ENCODE results near the gene CYP2W1. TPM values are rescaled to one million over a fixed set of nuclear protein-coding genes. Genes with fewer than 3 reads are reported as not detected.
A peak's percentile ranks its signal among the peaks of the same experiment; 100 is the strongest.

The CYP2W1 gene
- total and polyA plus RNA-seq, 10 of the 15 experiments (the other 5 are each of a cell fraction or from before 2014, with no cell fraction given), result not detected

DNA sequence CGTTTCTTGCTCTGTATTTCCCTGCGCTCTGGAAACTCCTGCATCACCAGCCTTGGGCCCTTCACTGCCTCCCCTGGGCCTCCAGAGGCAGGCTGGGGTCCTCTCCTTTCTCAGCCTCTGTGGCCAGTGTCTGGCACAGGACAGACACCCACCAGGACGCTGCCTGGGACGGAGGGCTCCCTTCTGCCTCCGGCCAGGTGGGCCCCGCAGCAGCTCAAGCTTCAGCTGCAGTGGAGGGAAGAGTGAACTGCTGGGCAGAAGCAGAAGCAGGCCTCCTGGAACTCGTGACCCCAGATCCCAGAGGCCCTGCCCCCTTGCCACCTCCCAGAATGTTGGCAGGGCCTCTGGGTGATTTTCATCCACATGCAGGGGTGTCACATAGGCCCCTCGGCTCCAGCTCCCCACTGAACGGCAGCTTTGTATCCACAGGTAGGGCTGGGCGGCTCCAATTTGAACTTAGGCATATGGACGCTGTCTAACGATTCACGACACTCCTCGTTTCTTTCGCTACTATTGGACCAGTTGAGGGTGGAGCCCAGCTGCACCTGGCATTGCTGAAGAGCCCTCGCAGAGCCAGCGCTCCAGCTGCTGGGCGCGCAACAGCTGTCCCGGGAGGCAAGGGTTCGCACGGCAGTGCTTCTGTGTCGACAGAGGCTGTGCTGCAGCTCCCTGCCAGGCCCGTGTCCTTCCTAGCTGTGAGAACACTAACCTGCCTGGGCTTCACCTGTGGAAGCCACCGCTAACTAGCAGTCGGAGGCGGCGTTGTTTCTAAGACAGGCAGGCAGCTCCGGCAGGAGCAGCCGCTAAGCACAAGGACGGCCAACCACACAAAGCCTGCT, 43.0 kb downstream of the CYP2W1 start (continued):
- TF ChIP-seq POLR2AphosphoS5 (IDR thresholded peaks at IDR 0.05; ENCODE audit: low read length), result peak; percentile 38; the same call in 1 of the 2 replicates
- TF ChIP-seq SMAD5 (IDR thresholded peaks at IDR 0.05; ENCODE audit: low read depth), result no peak
- TF ChIP-seq, protein P1, sequence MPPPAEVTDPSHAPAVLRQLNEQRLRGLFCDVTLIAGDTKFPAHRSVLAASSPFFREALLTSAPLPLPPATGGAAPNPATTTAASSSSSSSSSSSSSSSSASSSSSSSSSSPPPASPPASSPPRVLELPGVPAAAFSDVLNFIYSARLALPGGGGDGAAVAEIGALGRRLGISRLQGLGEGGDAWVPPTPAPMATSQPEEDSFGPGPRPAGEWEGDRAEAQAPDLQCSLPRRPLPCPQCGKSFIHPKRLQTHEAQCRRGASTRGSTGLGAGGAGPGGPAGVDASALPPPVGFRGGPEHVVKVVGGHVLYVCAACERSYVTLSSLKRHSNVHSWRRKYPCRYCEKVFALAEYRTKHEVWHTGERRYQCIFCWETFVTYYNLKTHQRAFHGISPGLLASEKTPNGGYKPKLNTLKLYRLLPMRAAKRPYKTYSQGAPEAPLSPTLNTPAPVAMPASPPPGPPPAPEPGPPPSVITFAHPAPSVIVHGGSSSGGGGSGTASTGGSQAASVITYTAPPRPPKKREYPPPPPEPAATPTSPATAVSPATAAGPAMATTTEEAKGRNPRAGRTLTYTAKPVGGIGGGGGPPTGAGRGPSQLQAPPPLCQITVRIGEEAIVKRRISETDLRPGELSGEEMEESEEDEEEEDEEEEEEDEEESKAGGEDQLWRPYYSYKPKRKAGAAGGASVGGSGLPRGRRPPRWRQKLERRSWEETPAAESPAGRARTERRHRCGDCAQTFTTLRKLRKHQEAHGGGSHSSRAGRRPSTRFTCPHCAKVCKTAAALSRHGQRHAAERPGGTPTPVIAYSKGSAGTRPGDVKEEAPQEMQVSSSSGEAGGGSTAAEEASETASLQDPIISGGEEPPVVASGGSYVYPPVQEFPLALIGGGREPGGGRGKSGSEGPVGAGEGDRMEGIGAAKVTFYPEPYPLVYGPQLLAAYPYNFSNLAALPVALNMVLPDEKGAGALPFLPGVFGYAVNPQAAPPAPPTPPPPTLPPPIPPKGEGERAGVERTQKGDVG (CRISPR knock-in tag; IDR thresholded peaks at IDR 0.05), result no peak
- TF ChIP-seq RCOR1 (conservative IDR thresholded peaks at IDR 0.05; ENCODE audit: low read depth, low read length), result no peak
- TF ChIP-seq CBX5 (IDR thresholded peaks at IDR 0.05; ENCODE audit: low read depth), result no peak
- TF ChIP-seq, protein P2, sequence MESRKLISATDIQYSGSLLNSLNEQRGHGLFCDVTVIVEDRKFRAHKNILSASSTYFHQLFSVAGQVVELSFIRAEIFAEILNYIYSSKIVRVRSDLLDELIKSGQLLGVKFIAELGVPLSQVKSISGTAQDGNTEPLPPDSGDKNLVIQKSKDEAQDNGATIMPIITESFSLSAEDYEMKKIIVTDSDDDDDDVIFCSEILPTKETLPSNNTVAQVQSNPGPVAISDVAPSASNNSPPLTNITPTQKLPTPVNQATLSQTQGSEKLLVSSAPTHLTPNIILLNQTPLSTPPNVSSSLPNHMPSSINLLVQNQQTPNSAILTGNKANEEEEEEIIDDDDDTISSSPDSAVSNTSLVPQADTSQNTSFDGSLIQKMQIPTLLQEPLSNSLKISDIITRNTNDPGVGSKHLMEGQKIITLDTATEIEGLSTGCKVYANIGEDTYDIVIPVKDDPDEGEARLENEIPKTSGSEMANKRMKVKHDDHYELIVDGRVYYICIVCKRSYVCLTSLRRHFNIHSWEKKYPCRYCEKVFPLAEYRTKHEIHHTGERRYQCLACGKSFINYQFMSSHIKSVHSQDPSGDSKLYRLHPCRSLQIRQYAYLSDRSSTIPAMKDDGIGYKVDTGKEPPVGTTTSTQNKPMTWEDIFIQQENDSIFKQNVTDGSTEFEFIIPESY (IDR thresholded peaks at IDR 0.05), result peak; percentile 75
- TF ChIP-seq, protein P3, sequence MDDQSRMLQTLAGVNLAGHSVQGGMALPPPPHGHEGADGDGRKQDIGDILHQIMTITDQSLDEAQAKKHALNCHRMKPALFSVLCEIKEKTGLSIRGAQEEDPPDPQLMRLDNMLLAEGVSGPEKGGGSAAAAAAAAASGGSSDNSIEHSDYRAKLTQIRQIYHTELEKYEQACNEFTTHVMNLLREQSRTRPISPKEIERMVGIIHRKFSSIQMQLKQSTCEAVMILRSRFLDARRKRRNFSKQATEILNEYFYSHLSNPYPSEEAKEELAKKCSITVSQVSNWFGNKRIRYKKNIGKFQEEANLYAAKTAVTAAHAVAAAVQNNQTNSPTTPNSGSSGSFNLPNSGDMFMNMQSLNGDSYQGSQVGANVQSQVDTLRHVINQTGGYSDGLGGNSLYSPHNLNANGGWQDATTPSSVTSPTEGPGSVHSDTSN (IDR thresholded peaks at IDR 0.05; ENCODE audit: insufficient replicate concordance, low read depth, low read length), result no peak
- TF ChIP-seq ZNF207 (IDR thresholded peaks at IDR 0.05; ENCODE audit: borderline replicate concordance), result no peak
- TF ChIP-seq NR2F1 (conservative IDR thresholded peaks at IDR 0.05), result no peak
- no peak for TF ChIP-seq EP300 (IDR thresholded peaks at IDR 0.05; ENCODE audit: borderline replicate concordance in 1 of 2, control insufficient read depth in 1 of 2, low read depth in 2 of 2, low read length in 2 of 2)
- TF ChIP-seq DPF2 (IDR thresholded peaks at IDR 0.05), result no peak
- TF ChIP-seq POLR2AphosphoS2 (IDR thresholded peaks at IDR 0.05; ENCODE audit: low read depth, low read length), result no peak
- no peak for TF ChIP-seq ZNF622 (IDR thresholded peaks at IDR 0.05)
- TF ChIP-seq SMARCA5 (IDR thresholded peaks at IDR 0.05), result no peak
- TF ChIP-seq, protein P4, sequence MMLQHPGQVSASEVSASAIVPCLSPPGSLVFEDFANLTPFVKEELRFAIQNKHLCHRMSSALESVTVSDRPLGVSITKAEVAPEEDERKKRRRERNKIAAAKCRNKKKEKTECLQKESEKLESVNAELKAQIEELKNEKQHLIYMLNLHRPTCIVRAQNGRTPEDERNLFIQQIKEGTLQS (IDR thresholded peaks at IDR 0.05; ENCODE audit: borderline replicate concordance, extremely low read depth, low read depth, low read length), result no peak
- TF ChIP-seq TCF12 (IDR thresholded peaks at IDR 0.05; ENCODE audit: low read depth, low read length), result peak; percentile 90; the same call in 1 of the 2 replicates
